Fibroblast of peridontal ligament (primary cell): ENCODE measurements around the gene CDH4.

ENCODE experiments used
- DNase-seq: peaks from one replicate; pipeline ENCODE4 v3.0.0-alpha.2; 2010; ENCODE audit errors: extremely low read depth

CDH4 gene

DNA sequence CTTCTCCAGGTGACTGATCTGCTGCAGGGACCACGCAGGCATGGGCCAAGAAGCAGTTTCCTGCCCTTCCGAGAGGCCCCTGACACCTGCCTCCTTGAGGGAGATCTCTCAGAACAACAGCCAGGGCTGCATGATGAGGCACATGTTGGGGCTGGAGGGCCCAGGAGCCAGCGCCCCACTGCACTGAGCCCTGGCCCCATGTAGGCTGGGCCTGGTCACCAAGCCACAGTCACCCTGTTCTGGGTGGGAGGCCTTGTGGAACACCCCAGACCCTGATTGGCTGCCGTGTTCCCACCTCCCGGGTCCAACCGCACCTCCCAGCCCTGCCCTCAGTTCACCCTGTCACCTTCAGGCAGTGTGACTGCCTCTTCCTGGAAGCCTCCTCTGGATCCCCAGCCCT is 639.4 kb downstream of the CDH4 start:
- no peak for DNase-seq

DNA sequence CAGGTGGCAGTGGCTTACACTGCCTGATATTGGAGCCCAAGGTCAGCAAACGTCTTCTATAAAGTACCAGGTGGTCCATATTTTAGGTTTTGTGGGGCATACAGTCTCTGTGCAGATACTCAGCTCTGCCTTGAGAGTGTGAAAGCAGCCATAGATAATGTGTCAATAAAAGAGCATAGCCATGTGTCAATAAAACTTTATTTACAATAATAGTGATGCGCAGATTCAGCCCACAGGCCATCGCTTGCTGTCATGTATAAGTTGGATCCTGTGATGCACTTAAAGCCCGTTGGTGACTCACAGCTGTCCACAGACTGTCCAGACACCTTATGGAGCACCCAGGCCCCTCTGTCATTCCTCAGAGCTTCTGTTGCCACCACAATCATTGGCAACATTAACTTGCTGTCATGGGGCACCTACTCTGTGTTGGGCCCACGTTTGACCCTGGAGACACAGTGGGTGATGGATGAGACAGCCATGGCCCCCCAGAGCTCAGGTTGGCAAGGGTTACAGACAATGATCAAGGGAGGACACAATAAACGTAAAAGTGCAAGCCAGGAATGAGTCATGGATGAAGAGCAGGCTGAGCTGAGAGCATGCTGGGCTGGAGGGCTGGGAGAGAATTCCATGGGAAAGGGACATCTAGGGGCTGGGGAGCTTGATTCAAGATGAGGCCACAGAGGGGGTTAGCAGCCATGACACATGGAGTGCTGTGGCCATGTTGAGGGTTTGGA is 640.0 kb downstream of the CDH4 start:
- DNase-seq, result no peak

DNA sequence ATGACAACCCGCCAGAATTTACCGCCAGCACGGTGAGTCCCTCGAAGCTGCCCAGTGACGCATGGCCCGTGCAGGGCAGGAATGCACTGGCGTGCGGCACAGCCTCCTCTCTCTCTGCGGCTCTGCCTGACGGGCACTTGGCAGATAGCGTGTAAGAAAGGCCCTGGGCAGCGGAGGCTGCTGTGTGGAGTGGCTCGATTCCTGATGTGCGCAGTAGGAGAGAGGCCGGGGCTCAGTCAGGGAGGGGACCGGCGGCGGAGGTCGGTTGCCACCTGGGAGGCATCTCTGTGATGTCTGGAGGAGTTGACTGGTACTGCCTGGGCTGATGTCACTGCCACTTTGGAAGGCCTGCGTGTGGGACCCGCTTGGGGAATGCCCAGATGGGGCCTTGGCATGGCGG is 643.0 kb downstream of the CDH4 start:
- no peak for DNase-seq

DNA sequence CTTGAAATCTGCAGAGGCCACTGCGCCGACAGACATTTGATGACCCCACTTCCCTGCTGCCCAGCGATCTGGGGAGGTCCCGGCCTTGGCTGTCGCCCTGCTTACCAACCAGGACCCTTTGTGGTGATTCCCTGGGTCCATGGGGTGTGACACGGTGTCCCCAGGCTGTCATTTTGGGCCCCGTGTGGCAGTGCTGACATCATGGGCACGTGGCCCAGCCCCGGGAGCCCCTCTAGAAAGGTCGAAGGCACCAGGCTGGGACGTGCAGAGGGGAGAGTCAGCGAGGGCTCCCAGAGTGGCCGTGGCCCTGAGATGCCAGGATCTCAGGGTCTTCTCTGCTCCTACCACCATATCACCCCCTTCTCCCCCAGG is 643.6 kb downstream of the CDH4 start:
- DNase-seq, result no peak

DNA sequence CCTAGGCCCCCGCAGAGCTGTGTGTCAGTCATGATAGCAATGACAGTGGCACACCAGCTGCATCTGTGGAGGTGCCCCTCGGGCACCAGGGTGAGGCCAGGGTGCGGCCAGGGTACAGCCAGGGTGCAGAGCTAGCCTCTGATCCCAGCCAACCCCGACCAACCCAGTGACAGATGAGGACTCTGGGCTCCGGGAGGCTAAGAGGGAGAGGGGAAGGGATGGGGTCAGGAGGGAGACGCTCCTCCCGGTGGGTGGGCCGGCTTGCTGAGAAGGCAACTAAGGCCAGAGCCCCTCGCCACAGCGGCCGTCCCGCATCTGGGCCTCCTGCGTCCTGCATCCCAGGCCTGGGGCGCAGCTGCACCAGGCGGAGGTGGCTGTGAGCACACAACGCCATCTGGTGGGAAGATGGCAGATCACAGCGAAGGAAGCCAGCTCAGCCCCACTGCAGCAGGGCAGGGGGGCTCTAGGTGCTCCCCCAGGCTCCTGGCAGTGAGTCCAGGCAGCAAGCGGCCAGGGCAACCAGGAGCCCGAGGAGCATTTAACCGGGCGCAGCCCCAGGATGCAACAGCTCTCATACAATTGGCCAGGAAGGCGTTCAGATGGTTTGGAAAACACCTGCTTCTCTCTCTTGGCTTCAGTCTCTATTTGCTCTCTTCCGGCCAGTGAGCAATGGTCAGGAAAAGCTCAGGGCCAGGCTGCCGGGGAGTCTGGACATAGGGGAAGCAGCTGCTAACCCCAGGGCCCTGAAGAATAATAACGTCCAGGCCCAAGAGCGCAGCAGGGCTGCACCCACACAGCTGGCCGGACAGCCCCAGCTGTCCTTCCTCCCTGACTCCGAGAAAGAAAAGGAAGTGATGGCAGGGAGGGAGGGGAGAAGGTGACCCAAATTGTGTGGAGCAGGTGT is 644.2 kb downstream of the CDH4 start:
- peak; percentile 9 for DNase-seq

DNA sequence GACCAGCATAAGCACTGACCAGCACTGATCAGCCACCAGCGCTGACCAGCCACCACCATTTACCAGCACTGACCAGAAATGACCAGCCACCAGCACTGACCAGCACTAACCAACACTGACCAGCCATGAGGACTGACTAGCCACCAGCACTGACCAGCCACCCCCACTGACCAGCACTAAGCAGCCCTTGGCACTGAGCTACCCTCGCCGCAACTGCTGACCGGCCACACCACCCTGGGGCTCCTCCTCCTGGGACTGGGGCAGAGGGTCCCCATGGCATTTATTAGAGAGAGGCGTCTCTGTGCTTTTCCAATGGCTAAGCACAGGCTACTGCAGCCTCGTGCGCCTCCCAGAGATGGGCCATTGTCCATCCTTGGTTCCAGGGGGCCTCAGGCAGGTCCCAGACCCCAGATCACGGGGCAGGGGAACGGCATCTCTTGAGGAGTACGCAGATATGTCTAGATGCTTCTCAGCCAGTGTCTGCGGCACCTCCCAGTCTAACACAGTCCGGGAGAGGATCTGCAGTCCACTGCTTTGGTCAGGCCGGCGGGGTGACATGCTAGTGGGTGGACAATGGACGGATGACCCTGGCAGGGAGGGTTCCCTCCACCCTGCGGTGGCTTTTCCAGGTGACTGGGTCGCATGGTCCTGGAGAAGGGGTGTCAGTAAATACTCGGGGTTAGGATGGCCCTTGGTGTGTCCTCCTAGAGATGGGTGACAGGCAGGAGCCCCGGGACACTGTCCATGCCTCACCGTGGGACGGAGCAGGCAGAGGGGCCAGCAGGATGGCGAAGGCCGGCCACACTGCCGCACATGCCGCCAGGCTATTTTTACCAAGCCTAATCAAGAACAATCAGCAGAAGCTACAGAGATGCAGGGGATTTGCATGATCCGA is 645.6 kb downstream of the CDH4 start:
- no peak for DNase-seq

DNA sequence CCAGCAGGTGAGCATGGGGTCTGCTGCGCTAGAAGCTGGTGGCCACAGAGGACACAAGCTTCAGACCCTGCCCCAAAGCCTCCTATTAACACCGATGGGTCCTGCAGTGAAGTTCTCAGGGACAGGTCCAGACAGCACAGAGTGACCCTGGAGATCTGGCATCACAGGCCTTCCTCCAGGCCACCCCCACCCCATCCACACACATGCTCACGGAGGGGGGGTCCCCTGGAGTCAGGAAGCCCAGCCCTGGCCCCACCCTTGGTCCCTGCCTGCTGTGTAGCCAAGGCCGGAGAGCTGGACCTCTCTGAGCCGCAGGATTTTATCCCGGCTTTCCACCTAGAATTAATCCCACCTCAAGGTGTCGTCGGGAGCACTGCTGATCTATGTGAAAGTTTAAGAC is 646.3 kb downstream of the CDH4 start:
- DNase-seq, result no peak

DNA sequence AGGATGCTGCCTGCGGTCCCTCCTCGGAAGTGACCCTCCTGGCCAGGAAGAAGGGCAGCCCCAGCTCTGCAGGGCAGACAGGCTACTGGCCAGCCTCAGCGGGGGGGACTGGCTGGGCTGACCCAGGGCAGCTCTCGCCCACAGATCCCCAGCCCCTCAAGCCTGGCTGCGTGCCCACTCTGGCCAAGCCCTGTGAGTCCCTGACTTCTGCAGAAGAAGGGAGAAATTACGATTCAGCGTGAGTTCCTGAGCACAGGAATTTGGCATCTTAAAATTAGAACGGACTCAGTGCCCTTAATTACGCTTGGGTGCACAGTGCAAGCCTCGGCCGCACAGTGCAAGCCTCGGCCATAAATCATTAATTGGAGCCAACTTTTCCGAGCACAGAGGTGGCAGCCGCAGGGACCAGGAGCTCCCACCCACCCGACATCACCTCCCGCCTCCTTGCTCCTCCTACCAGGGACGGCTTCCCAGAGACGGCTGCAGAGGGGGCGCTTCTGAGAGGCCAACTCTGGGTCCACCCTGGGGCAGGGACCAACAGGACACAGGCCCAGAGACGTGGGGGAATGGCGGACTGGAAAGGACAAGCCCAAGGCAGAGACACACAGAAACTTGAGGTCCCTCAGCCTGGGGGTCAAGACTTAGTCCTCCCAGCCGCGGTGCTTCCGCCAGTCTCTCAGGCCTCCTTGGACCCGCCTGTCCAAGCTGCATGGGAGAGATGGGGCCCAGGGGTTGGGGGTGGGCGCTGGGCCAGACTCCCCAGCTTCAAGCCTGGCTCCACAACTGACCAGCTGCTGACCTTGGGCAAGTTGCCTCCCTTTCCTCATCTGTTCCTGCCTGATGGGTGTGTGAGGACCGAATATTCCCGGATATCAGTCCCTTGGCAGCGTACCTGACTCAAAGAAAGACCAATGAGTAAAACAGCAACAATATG is 648.2 kb downstream of the CDH4 start:
- no peak for DNase-seq

DNA sequence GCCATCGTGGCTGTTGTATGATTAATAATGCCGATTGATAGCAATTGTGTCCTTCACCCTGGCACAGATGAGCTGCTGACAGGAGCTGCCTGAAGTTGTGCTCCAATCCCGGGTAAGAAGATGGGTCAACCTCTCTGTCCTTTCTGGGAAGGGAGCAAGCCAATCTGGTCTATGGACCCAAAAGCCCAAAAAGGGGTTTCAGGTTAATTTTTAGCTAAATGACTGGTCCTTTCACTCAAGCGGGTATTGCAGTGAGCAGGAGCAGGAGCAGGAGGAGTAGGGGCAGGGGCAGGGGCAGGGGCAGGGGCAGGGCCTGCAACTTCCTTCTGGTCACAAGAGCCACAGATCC is 648.9 kb downstream of the CDH4 start:
- no peak for DNase-seq

DNA sequence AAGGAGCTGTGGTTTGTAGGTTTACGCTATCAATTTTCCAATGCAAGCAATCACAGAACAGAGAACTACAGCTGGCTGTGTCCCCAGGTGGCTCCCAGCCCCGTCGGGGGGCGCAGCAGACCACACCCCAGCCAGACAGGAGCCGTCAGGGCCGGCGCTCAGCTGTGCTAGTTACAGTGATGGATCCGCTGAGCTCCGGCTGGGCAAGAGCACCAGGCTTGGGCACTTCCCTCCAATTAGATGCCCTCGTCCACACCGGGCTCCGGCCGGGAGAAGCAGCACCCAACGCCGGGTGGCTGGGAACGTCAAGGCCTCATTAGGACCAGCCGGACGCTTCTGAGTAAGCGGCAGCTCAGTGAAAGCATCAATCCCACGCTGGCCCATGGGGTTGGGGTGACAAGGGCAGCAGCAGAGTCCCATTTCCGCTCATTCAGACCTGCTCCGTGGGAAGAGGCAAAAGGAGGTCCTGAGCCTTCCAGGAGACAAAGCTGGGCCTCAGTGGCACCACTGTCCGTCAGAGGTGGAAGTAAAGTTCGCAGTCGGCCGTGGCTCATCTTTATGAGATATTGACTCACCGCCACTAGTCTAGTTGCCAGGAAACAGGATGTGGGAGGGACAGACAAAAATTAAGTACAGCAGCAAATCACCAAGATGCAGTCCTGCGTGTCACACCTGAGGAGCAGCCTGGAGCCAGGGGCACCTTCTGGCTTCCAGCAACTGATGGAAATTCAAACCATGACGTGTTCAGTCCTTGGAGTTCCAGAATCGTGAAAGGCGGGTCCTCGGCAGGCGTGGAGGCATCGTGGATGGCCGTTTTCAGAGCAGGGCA is 649.5 kb downstream of the CDH4 start:
- DNase-seq, result no peak

DNA sequence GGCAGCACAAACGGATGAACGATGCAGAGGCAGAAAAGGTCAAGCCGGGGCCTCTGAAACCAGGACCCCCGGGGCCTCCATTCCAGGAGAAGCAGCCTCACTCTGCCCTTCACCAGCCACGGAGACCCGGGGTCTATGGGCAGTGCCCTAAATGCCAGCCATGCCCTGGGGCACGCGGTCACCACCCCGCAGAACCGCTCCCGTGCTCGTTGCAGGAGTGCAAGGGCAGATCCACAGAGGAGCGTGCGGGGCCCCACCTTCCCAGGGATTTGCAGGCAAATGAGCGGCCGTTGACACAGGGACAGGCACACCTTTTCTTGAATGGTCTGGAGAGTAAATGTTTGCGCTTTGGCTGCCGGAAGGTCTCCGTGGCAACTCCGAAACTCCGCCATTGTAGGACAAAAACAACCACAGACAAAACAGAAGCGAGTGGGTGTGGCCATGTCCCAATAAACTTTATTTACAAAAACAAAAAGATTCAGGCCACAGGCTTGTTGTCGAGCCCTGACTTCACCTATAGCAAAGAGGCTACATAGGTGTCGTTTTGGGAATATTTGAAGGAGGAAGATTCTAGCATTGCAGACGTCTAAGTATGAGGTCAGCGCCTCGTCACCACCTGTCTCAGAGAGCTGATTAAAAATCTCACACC is 650.3 kb downstream of the CDH4 start:
- DNase-seq, result no peak

DNA sequence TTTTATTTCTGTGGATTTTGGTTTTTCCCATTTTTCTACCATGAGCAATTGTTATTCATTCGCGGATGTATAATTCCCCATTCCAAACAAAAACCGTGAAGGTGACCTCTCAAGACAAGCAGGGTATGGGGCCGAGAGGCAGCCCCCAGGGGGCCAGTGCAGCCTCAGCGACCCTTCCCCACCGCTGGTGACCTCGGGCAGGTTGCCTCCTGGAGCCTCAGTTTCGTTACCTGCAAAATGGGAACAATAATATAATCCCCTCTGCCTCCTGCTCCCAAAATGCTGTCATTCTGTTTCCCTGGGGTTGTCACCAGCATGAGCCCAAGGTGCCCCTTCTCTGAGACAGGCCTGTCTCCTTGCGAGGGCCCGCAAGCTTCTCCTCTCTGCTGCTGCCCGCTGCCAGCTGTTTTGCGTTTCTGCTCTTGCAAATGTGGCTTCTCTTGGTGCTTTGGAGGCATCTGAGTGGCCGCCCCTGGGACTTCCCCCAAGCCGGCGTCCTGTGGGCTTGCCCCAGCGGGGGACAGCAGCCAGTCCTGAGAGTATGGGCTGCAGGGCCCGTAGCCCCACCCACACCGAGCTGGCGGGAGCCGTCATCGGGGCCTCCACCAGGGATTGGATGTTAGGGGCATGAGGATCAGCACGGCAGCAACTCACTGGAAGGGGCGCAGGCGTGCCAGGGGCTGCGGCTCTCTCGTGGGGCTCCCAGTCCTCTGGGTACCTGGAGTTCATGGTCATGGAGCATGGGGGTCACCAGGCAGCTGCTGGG is 651.7 kb downstream of the CDH4 start:
- DNase-seq, result no peak

DNA sequence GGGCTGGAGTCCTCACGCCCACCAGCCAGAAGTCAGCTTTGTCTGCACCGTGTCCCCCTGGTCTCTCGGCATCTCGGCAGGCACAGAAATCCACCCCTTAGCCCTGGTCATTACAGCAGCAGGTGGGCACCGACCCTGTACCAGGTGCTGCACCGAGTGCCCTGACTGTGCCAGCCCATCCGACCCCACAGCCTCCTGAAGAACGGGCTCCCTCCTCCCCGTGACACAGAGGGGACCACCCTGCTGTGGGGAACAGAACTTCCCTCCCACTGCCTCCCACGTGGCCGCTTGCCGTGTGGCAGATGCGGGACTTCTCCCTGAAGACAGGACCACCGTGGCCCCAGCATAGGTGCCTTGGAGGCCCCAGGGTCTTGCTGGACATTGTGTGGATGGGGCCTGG is 652.4 kb downstream of the CDH4 start:
- no peak for DNase-seq

DNA sequence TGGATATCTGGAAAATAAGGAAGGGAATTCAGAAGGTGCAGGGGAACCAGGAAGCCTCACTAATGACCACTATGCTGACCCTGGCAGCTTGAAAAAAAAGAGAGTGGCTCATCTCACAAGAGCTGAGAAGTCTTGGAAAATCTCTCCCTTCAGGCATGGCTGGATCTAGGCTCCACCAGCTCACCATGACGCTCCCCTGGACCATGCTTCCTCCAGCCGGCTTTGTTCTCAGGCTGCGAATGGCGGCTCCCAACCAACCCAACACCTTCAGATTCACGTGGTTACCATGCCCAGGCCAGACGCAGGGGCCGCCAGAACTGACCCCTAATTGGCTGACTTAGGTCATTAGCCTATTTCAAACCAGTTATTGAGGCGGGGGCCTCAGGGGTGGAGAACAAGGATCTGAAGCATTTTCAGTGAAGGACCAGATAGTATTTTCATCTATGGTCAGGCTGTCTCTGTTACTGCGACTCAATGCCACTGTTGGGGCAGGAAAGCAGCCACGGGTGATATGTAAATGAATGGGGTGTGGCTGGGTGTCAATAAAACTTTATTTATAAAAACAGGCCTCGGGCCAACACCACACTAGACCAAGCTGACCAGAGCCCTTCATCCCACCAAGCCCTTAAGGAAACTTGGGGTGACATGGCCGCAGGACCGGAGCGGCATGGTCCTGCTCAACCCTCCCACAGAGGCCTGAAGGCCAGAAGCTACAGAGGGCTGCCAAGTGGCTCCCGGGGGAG is 653.9 kb downstream of the CDH4 start:
- DNase-seq, result no peak

DNA sequence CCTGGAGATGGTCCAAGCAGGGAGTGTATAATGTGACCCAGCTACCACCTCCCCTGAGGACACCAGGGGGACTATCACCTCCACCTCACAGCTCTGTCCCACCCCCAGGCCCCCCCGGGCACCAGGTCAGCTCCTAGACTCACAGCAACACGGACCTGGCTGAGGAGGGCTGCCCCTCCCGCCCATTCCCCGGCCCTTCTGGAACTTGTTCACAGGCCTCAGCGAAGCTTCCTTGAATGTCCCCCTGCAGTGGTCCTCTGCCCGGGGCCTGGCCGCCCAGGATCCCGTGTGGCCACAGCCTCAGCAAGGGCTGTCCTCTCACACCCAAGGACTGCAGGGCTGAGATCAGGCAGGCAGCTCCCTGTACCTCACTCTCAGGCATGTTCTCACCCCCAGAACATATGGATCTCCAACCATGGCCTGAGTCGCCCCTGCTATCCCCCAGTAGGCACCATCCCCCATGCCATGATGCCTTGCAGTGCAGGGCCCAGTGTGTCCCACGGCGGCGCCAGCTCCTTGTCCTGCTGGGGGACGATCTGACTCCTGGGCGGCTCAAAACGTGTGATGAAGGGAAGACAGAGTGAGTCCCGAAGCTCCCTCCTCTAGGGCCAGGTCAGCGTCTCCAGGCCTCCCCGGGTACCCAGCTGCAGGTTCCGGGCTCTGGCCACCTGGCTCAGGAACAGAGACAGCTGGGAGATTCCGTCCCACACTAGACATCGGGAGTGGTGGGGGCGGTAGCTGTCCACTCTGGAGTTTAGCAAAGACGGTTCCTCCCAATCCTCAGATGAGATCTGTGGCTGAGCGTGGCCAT is 655.2 kb downstream of the CDH4 start:
- no peak for DNase-seq

DNA sequence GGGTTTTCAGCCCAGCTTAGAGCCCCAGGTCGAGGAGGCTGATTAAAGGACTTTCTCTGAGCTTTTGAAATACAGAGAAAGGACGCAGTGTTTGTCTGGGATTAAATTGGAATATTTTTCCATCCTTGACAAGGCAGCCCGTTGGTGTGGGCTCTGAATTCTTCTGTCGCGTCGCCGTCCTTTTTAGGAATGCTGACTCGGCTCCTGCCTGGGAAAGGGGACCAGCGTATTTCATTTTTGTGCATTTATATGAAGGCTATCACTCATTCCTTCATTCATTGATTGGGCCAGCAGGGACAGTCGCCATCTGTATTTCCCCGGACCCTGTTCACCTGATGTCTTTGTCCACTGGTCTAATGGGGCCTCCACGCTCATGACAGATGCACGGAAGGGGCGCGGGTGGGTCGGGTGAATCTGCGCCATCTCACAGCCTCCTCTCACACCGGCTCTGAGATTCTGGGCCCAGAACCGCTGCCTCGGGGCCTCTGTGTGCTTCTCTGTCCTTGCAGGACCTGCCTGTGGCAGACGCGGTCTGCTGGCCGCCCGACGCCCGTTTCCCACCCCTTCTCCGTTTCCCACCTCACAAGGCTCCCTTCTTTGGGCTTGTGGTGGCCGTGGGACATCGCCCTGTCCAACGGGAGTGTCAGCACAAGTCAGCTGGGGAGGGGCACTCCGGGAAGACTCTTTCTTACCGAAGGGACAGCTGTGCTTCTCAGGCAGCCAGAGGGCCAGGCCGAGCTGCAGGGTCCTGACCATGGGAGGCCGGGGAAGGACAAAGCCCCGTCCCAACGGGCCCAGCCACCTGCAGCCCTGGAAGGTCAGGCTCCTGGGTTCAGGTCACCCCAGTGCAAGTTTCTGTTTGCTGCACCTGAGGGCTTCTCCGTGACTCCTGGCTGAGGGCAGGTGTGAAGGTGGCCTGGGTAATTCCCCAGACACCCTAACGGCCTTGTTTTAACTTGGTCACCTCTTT is 656.3 kb downstream of the CDH4 start:
- no peak for DNase-seq
